Measurements from ENCODE around the gene ROR2. TPM values are rescaled to one million over a fixed set of nuclear protein-coding genes. Genes with fewer than 3 reads are reported as not detected.

Gene ROR2
- total and polyA plus RNA-seq, 2 of the 8 experiments (the other 6 are each of a cell fraction or from before 2014, with no cell fraction given), result 2.7 to 4.3 TPM

GRCh38 chr9:91919621-91920020 is 30.4 kb downstream of the ROR2 start:
- Histone ChIP-seq H3K79me1 (ENCODE audit: low read depth, low read length) (no peaks in the 10 kb centered on the region; the same call in 1 of the 2 replicates), H4K8ac (ENCODE audit: extremely low read depth, insufficient read depth, low read length) (no peak overlapping the region)
- FAIRE-seq, result no peak

More at GRCh38 chr9:91919621-91920020, 30.4 kb downstream of the ROR2 start:
- no peak for DNase-seq (ENCODE audit: low read depth in 1 of 2, low spot score in 2 of 2)
- Histone ChIP-seq H2BK5ac (ENCODE audit: low read depth, low read length) (no peak overlapping the region), H2BK20ac (ENCODE audit: low read length) (no peak overlapping the region), H3K4me3 (ENCODE audit: extremely low read depth in 1 of 4, insufficient read depth in 2 of 4, low read depth in 3 of 4, low read length in 4 of 4) (no peak overlapping the region), H3K4me2 (ENCODE audit: insufficient read depth in 1 of 2, low read depth in 2 of 2, low read length in 2 of 2) (no peak overlapping the region), H2BK120ac (replicated peaks; ENCODE audit: low read depth, low read length) (no peak overlapping the region), H3K4me1 (replicated peaks in 1 of 4; ENCODE audit: control insufficient read depth in 3 of 4, insufficient read depth in 4 of 4, low read length in 3 of 4) (peaks cover 3 to 6% (median 3%) of the 10 kb centered on the region in 4 experiments; a peak in 6 of 7 replicates), H3K9ac (replicated peaks in 1 of 4; ENCODE audit: extremely low read depth in 1 of 4, low read depth in 3 of 4, low read length in 3 of 4) (no peak overlapping the region), H3K9me3 (ENCODE audit: insufficient read depth in 2 of 2, low read depth in 1 of 2, low read length in 1 of 2) (no peaks in the 10 kb centered on the region), H3K27ac (ENCODE audit: low read depth, low read length) (no peak overlapping the region), H2BK15ac (ENCODE audit: low read length) (no peak overlapping the region), H3K23ac (ENCODE audit: insufficient read length) (no peak overlapping the region), H3K23me2 (ENCODE audit: low read depth, low read length) (no peaks in the 10 kb centered on the region), H4K91ac (replicated peaks; ENCODE audit: insufficient read length, low read length) (no peak overlapping the region), H4K20me1 (replicated peaks in 1 of 2; ENCODE audit: control insufficient read depth in 1 of 2, insufficient read depth in 2 of 2, low read length in 2 of 2) (peaks cover 4 to 6% of the 10 kb centered on the region in 2 experiments), H2BK12ac (ENCODE audit: low read depth, low read length) (no peak overlapping the region), H2AK5ac (ENCODE audit: low read depth, low read length) (no peak overlapping the region), H3K27me3 (replicated peaks in 1 of 4; ENCODE audit: control insufficient read depth in 3 of 4, extremely low read depth in 1 of 4, insufficient read depth in 3 of 4, low read length in 3 of 4) (peaks cover 0 to 11% (median 9%) of the 10 kb centered on the region in 4 experiments; a peak in 4 of 7 replicates), H3K4ac (replicated peaks; ENCODE audit: insufficient read length, low read depth, low read length) (no peak overlapping the region), H3K56ac (replicated peaks; ENCODE audit: insufficient read length, low read depth, low read length) (no peak overlapping the region), H3K18ac (ENCODE audit: extremely low read depth, low read length) (no peak overlapping the region), H3K79me2 (ENCODE audit: control insufficient read depth in 1 of 2, insufficient read depth in 2 of 2, low read length in 2 of 2) (no peaks in the 10 kb centered on the region), H3K14ac (ENCODE audit: insufficient read length) (no peak overlapping the region), H4K5ac (ENCODE audit: insufficient read length, low read depth, low read length) (no peak overlapping the region), H3K36me3 (ENCODE audit: control insufficient read depth in 2 of 4, insufficient read depth in 4 of 4, low read length in 3 of 4) (no peaks in the 10 kb centered on the region), H2AFZ (ENCODE audit: low read length) (no peak overlapping the region)
- ChIA-PET POLR2A (ENCODE audit: partially characterized antibody) (no interaction called here), CTCF (ENCODE audit: partially characterized antibody) (interaction anchor here (1.1 kb wide), 1 partner anchor 146 kb away, joined by 4 read pairs; no protein-coding TSS in a partner anchor)
- 93% methylated on average over 5 of the region's 5 CpGs; no CpG with 5 or more reads in 1 of the 2 experiments for WGBS, 2 experiments (ENCODE audit: extremely low coverage in 1 of 2, insufficient coverage in 1 of 2, insufficient read length in 1 of 2, insufficient replicate concordance in 2 of 2, low coverage in 1 of 2, low lambda C conversion rate in 2 of 2, missing lambda C conversion rate in 1 of 2)
- no peak for TF ChIP-seq SUZ12 (IDR thresholded peaks at IDR 0.05; ENCODE audit: low read length)
- no peak for TF ChIP-seq RXRA (IDR thresholded peaks at IDR 0.05; ENCODE audit: insufficient read depth, low read depth, low read length)
- TF ChIP-seq MAFK (IDR thresholded peaks at IDR 0.05; ENCODE audit: low read depth, low read length), result no peak
- no peak for TF ChIP-seq RBBP5 (IDR thresholded peaks at IDR 0.05; ENCODE audit: borderline replicate concordance, low read depth, low read length)
- TF ChIP-seq E2F6 (IDR thresholded peaks at IDR 0.05), result no peak
- TF ChIP-seq KDM4A (IDR thresholded peaks at IDR 0.05; ENCODE audit: low read depth, low read length, severe bottlenecking), result no peak
- TF ChIP-seq CTBP2 (IDR thresholded peaks at IDR 0.05; ENCODE audit: borderline replicate concordance, insufficient read depth, insufficient read length, low read length), result no peak

Data from H1 (cell line).